ENCODE measurements around the gene LGI4.

LGI4 gene

GRCh38 chr19:35085947-35086346 is 48.9 kb downstream of the LGI4 start:
- no peak for DNase-seq (ENCODE audit: low spot score)

GRCh38 chr19:35084509-35084762 is 50.4 kb downstream of the LGI4 start:
- no peak for DNase-seq (ENCODE audit: low spot score)

- DNase-seq (ENCODE audit: low spot score): no peak
These were observed 51.0 kb downstream of the LGI4 start for GRCh38 chr19:35083691-35084508.

- DNase-seq (ENCODE audit: low spot score): no peak
These were observed 53.7 kb downstream of the LGI4 start for GRCh38 chr19:35081201-35081600.

GRCh38 chr19:35080613-35081170 is 54.2 kb downstream of the LGI4 start:
- DNase-seq (ENCODE audit: low spot score): no peak

- no peak for DNase-seq (ENCODE audit: low spot score)
These were observed 55.0 kb downstream of the LGI4 start for GRCh38 chr19:35079826-35080225.

GRCh38 chr19:35077411-35078223 is 57.2 kb downstream of the LGI4 start:
- DNase-seq (ENCODE audit: low spot score): no peak

GRCh38 chr19:35076657-35077056 is 58.2 kb downstream of the LGI4 start:
- DNase-seq (ENCODE audit: low spot score): no peak

- DNase-seq (ENCODE audit: low spot score): no peak
These were observed 58.9 kb downstream of the LGI4 start for GRCh38 chr19:35076026-35076370.

- DNase-seq (ENCODE audit: low spot score): no peak
These were observed 59.4 kb downstream of the LGI4 start for GRCh38 chr19:35075202-35076025.

All from D341Med (cell line).